Measurements from ENCODE around the gene UGT3A1.

UGT3A1 gene

GRCh38 chr5:35904443-35905132 lies 86.6 kb downstream of the UGT3A1 start:
- DNase-seq, result peak in 1 of 5 experiments; percentile 86

DNA sequence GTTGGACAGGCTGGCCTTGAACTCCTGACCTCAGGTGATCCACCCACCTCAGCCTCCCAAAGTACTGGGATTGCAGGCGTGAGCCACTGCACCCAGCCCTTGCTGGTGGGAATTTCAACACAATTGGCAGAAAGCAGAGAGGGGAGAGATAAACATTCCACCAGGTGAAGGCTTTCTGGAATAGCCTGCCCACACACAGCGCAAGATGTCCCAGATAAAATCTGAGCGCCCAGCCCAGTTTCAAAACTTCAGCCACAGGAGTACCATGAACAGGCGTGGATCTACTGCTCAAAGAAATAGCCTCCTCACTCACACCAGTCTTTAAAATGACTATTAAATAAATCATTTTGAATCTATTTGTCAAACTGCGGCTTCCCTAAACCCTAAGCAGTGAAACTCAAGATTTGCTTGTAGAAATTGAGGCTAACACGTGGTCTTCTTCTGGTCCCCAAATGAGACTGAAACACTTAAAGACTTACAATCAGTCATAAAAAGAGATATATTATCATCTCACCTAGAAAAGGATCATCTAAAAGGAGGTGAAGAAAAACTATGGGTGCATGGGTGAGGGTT lies 87.5 kb downstream of the UGT3A1 start:
- peak in 1 of 5 experiments; percentile 87 for DNase-seq

- DNase-seq, result peak in 1 of 5 experiments; percentile 96
Measured at GRCh38 chr5:35902046-35902672, 89.0 kb downstream of the UGT3A1 start.

Data from T-helper 2 cell (primary cell).